ENCODE data around the gene ADD2. TPM values are rescaled to one million over a fixed set of nuclear protein-coding genes. Genes with fewer than 3 reads are reported as not detected.

ADD2 gene
- total RNA-seq, 2 donors from 2014 or later, result 0.41 to 1.6 TPM

GRCh38 chr2:70775141-70775540 is 7.1 kb upstream of the ADD2 start:
- Histone ChIP-seq H3K4me1 (ENCODE audit: control insufficient read depth in 1 of 2, low read depth in 2 of 2) (no peaks in the 10 kb centered on the region), H3K4me3 (no peak overlapping the region), H3K27ac (no peak overlapping the region), H3K9me3 (no peaks in the 10 kb centered on the region), H3K36me3 (no peaks in the 10 kb centered on the region), H3K27me3 (replicated peaks; ENCODE audit: insufficient read depth) (no peaks in the 10 kb centered on the region)
- no peak for TF ChIP-seq CTCF (IDR thresholded peaks at IDR 0.05)
- no peak for DNase-seq (ENCODE audit: low spot score)
- no peak for ATAC-seq (ENCODE audit: insufficient number of reproducible peaks, low FRiP score, low read depth)

- no peak for TF ChIP-seq CTCF (IDR thresholded peaks at IDR 0.05)
- no peaks in the 10 kb centered on the region for H3K36me3 ChIP-seq
- no peak for DNase-seq (ENCODE audit: low spot score)
- ATAC-seq (ENCODE audit: insufficient number of reproducible peaks, low FRiP score, low read depth), result no peak
- H3K27me3 ChIP-seq (replicated peaks; ENCODE audit: insufficient read depth), result peaks cover 4% of the 10 kb centered on the region
- H3K27ac ChIP-seq, result no peak overlapping the region
- no peaks in the 10 kb centered on the region for H3K9me3 ChIP-seq
- no peak overlapping the region for H3K4me3 ChIP-seq
- H3K4me1 ChIP-seq (ENCODE audit: control insufficient read depth in 1 of 2, low read depth in 2 of 2), result peaks cover 3 to 5% of the 10 kb centered on the region in 2 donors
Measured at GRCh38 chr2:70772486-70773155, 4.6 kb upstream of the ADD2 start.

- H3K27me3 ChIP-seq (replicated peaks; ENCODE audit: insufficient read depth), result peaks cover 10% of the 10 kb centered on the region
Measured at GRCh38 chr2:70771446-70771845, 3.4 kb upstream of the ADD2 start.

GRCh38 chr2:70769450-70769849 is 1.4 kb upstream of the ADD2 start:
- Histone ChIP-seq H3K36me3 (no peaks in the 10 kb centered on the region), H3K4me1 (ENCODE audit: control insufficient read depth in 1 of 2, low read depth in 2 of 2) (peaks cover 15 to 16% of the 10 kb centered on the region in 2 donors), H3K27ac (no peak overlapping the region), H3K4me3 (no peak overlapping the region), H3K27me3 (replicated peaks; ENCODE audit: insufficient read depth) (peaks cover 10% of the 10 kb centered on the region), H3K9me3 (no peaks in the 10 kb centered on the region)
- no peak for TF ChIP-seq CTCF (IDR thresholded peaks at IDR 0.05)
- DNase-seq (ENCODE audit: low spot score) (no peak), ATAC-seq (ENCODE audit: insufficient number of reproducible peaks, low FRiP score, low read depth) (no peak)

More at GRCh38 chr2:70771446-70771845, 3.4 kb upstream of the ADD2 start:
- ATAC-seq (ENCODE audit: insufficient number of reproducible peaks, low FRiP score, low read depth) (no peak), DNase-seq (ENCODE audit: low spot score) (no peak)
- Histone ChIP-seq H3K9me3 (no peaks in the 10 kb centered on the region), H3K27ac (no peak overlapping the region), H3K4me3 (no peak overlapping the region), H3K4me1 (ENCODE audit: control insufficient read depth in 1 of 2, low read depth in 2 of 2) (peaks cover 15% of the 10 kb centered on the region in 2 donors), H3K36me3 (no peaks in the 10 kb centered on the region)
- no peak for TF ChIP-seq CTCF (IDR thresholded peaks at IDR 0.05)

GRCh38 chr2:70768590-70769085 is 638 bp upstream of the ADD2 start:
- no peak for DNase-seq (ENCODE audit: low spot score)
- H3K27me3 ChIP-seq (replicated peaks; ENCODE audit: insufficient read depth), result peaks cover 10% of the 10 kb centered on the region
- H3K27ac ChIP-seq, result no peak overlapping the region
- no peak for TF ChIP-seq CTCF (IDR thresholded peaks at IDR 0.05)
- H3K4me3 ChIP-seq, result no peak overlapping the region
- no peak for ATAC-seq (ENCODE audit: insufficient number of reproducible peaks, low FRiP score, low read depth)
- no peaks in the 10 kb centered on the region for H3K36me3 ChIP-seq
- H3K9me3 ChIP-seq, result no peaks in the 10 kb centered on the region
- peaks cover 15 to 16% of the 10 kb centered on the region in 2 donors for H3K4me1 ChIP-seq (ENCODE audit: control insufficient read depth in 1 of 2, low read depth in 2 of 2)

Measured in thoracic aorta (tissue), 2 donors.